Mesenchymal stem cell (in vitro differentiated cells and primary cell): Measurements from ENCODE around the gene SLC12A3.
A peak's percentile ranks its signal among the peaks of the same experiment; 100 is the strongest.

Experiments
- DNase-seq: peaks from one replicate; pipeline ENCODE4 v3.0.0-alpha.2; 2013
- H2AFZ ChIP-seq: one replicate; pipeline ENCODE4 v1.6.1; 2013; ENCODE audit warnings: low read depth, mild to moderate bottlenecking, control low read depth, inconsistent platforms, low read length, moderate library complexity
- H2AK5ac ChIP-seq: 2 replicates; pipeline ENCODE4 v1.6.1; 2013; ENCODE audit warnings: low read length, moderate library complexity, mild to moderate bottlenecking, inconsistent platforms; ENCODE audit not compliant: severe bottlenecking
- H2BK120ac ChIP-seq: one replicate; pipeline ENCODE4 v1.6.1; 2013; ENCODE audit warnings: low read depth, mild to moderate bottlenecking, inconsistent platforms, low read length, moderate library complexity
- H2BK12ac ChIP-seq, 2 experiments: one replicate each; pipeline ENCODE4 v1.6.1; 2013; ENCODE audit warnings: inconsistent platforms in 2 of 2, low read length in 2 of 2, mild to moderate bottlenecking in 2 of 2, moderate library complexity in 2 of 2, control low read depth in 1 of 2
- H2BK15ac ChIP-seq: one replicate; pipeline ENCODE4 v1.6.1; 2013; ENCODE audit warnings: mild to moderate bottlenecking, low read depth, inconsistent platforms; ENCODE audit not compliant: poor library complexity, severe bottlenecking
- H2BK5ac ChIP-seq: 2 replicates; pipeline ENCODE4 v1.6.1; 2013; ENCODE audit warnings: low read depth, mild to moderate bottlenecking, low read length, control low read depth, inconsistent platforms; ENCODE audit not compliant: poor library complexity, severe bottlenecking
- H3K14ac ChIP-seq, 2 experiments: one replicate each; pipeline ENCODE4 v1.6.1; 2013; ENCODE audit warnings: inconsistent platforms in 2 of 2, low read length in 2 of 2, control low read depth in 1 of 2, mild to moderate bottlenecking in 1 of 2, moderate library complexity in 1 of 2
- H3K18ac ChIP-seq, 2 experiments: one replicate each; pipeline ENCODE4 v1.6.1; 2013; ENCODE audit warnings: inconsistent platforms in 2 of 2, low read length in 2 of 2, control low read depth in 1 of 2, low read depth in 1 of 2, mild to moderate bottlenecking in 1 of 2
- H3K23ac ChIP-seq, 2 experiments: one replicate each; pipeline ENCODE4 v1.6.1; 2013; ENCODE audit warnings: inconsistent platforms in 2 of 2, low read length in 2 of 2, mild to moderate bottlenecking in 2 of 2, moderate library complexity in 2 of 2, control low read depth in 1 of 2
- H3K27ac ChIP-seq: 2 replicates; pipeline ENCODE4 v1.5.1; 2013; ENCODE audit warnings: mild to moderate bottlenecking, moderate library complexity, low read length, control low read depth, inconsistent platforms; ENCODE audit not compliant: poor library complexity, severe bottlenecking
- H3K27me3 ChIP-seq, 2 experiments: 2 replicates each; pipeline versions ENCODE4 v1.6.1 to v1.7.0; 2013; ENCODE audit warnings: low read length in 2 of 2, mild to moderate bottlenecking in 2 of 2, moderate library complexity in 2 of 2, control low read depth in 1 of 2, inconsistent platforms in 1 of 2; ENCODE audit not compliant: control insufficient read depth in 1 of 2, insufficient read depth in 1 of 2
- H3K36me3 ChIP-seq, 2 experiments: 2 replicates each; pipeline versions ENCODE4 v1.6.1 to v1.7.0; 2013; ENCODE audit warnings: low read length in 2 of 2, control low read depth in 1 of 2, inconsistent platforms in 1 of 2, low read depth in 1 of 2, mild to moderate bottlenecking in 1 of 2; ENCODE audit not compliant: insufficient read depth in 2 of 2, control insufficient read depth in 1 of 2
- H3K4ac ChIP-seq, 2 experiments: one replicate each; pipeline ENCODE4 v1.6.1; 2013; ENCODE audit warnings: inconsistent platforms in 2 of 2, low read length in 2 of 2, mild to moderate bottlenecking in 2 of 2, moderate library complexity in 2 of 2, control low read depth in 1 of 2, low read depth in 1 of 2
- H3K4me1 ChIP-seq: 2 replicates; pipeline ENCODE4 v1.6.1; 2013; ENCODE audit warnings: low read depth, low read length, control low read depth; ENCODE audit not compliant: control insufficient read depth, insufficient read depth
- H3K4me2 ChIP-seq: 2 replicates; pipeline ENCODE4 v1.6.1; 2013; ENCODE audit warnings: low read length, mild to moderate bottlenecking, inconsistent platforms; ENCODE audit not compliant: poor library complexity, severe bottlenecking
- H3K4me3 ChIP-seq, 2 experiments: 2 replicates each; pipeline versions ENCODE4 v1.5.1 to v1.7.0; 2013; ENCODE audit warnings: low read length in 2 of 2, mild to moderate bottlenecking in 2 of 2, control low read depth in 1 of 2, low read depth in 1 of 2; ENCODE audit not compliant: insufficient read depth in 1 of 2
- H3K79me1 ChIP-seq: replicated peaks from 2 replicates; pipeline ENCODE4 v1.6.1; 2013; ENCODE audit warnings: mild to moderate bottlenecking, control low read depth, low read length, inconsistent platforms; ENCODE audit not compliant: poor library complexity, severe bottlenecking
- H3K9ac ChIP-seq: 2 replicates; pipeline ENCODE4 v1.7.0; 2013; ENCODE audit warnings: mild to moderate bottlenecking, low read length, moderate library complexity
- H3K9me3 ChIP-seq: 2 replicates; pipeline ENCODE4 v1.7.0; 2013; ENCODE audit warnings: mild to moderate bottlenecking, low read length; ENCODE audit not compliant: control insufficient read depth
- H4K8ac ChIP-seq: one replicate; pipeline ENCODE4 v1.6.1; 2013; ENCODE audit warnings: inconsistent platforms, mild to moderate bottlenecking, low read length, moderate library complexity
- H4K91ac ChIP-seq: one replicate; pipeline ENCODE4 v1.6.1; 2013; ENCODE audit warnings: mild to moderate bottlenecking, low read length, inconsistent platforms
- WGBS: methylation state at CpG from one replicate; pipeline ENCODE4 v1.1.7; 2013; ENCODE audit warnings: mixed read lengths; 5-methylcytosine and 5-hydroxymethylcytosine counted together

Gene SLC12A3

DNA sequence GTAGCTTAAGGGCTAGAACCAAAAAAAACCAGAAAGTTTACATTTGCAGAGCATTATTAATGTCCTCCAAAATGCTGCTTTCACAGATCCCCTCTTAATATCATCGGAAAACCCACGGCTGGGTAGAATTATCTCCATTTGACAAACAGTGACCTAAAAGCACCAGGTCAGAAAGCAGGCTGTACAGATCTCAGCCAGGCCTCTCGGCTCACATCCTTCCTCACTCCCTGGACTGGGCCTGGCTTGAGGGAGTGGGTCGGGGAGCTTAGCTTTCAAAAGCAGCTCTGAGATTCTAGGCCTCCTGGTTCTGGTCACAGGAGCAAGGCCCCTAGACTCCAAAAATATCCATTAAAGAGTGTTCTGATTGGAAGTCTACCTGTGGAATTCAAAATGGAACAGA, 9.1 kb upstream of the SLC12A3 start:
- no peak overlapping the region for H3K14ac ChIP-seq
- peaks cover 0 to 9% of the 10 kb centered on the region in 2 experiments for H3K27me3 ChIP-seq
- H2AK5ac ChIP-seq = no peak overlapping the region
- no peak overlapping the region for H3K27ac ChIP-seq
- H3K79me1 ChIP-seq = peaks cover 1% of the 10 kb centered on the region
- 70% methylated on average over 3 of the region's 4 CpGs for WGBS
- H2BK12ac ChIP-seq = no peak overlapping the region
- H3K23ac ChIP-seq = no peak overlapping the region
- no peaks in the 10 kb centered on the region for H3K9me3 ChIP-seq
- no peak overlapping the region for H4K91ac ChIP-seq
- H3K36me3 ChIP-seq = no peaks in the 10 kb centered on the region
- H2AFZ ChIP-seq = no peak overlapping the region
- H2BK15ac ChIP-seq = no peak overlapping the region
- H2BK120ac ChIP-seq = no peak overlapping the region
- H3K4ac ChIP-seq = no peak overlapping the region
- no peak for DNase-seq
- H3K9ac ChIP-seq = no peak overlapping the region
- no peak overlapping the region for H2BK5ac ChIP-seq
- H3K4me2 ChIP-seq = no peak overlapping the region
- no peak overlapping the region for H4K8ac ChIP-seq
- peaks cover 18% of the 10 kb centered on the region for H3K4me1 ChIP-seq
- H3K18ac ChIP-seq = no peak overlapping the region
- no peak overlapping the region for H3K4me3 ChIP-seq

DNA sequence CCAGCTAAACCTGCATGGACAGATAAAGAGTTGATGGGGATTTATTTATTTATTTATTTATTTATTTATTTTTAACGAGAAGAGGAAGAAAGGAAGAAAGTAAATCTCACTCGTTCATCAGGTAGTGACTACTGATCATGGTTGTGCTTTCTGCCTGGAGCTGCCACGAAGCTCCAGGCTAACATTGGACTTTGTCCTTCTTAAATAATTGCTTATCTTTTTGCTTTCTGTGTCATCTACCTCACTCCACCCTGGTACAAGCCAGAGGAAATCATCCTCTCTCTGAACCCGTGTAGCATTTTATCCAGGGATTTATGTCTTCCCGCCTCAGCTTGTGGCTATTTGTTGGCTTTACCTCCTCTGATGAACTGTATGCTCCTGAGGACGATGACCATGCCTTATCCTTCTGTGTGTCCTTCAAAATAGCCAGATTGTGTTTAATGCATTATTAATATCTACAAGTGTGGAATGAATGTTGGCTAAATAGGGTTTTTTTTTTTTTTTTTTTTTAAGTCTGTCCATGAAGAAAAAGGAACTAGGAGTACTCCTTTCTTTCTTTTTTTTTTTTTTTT, 8.0 kb upstream of the SLC12A3 start:
- Histone ChIP-seq H2AFZ (no peak overlapping the region), H3K4ac (no peak overlapping the region), H3K4me3 (no peak overlapping the region), H4K91ac (no peak overlapping the region), H2BK12ac (no peak overlapping the region), H2BK120ac (no peak overlapping the region), H3K79me1 (no peaks in the 10 kb centered on the region), H3K23ac (no peak overlapping the region), H3K27ac (no peak overlapping the region), H3K36me3 (no peaks in the 10 kb centered on the region), H4K8ac (no peak overlapping the region), H3K4me1 (peaks cover 18% of the 10 kb centered on the region), H3K27me3 (peaks cover 0 to 12% of the 10 kb centered on the region in 2 experiments), H3K14ac (no peak overlapping the region), H3K4me2 (no peak overlapping the region), H2BK5ac (no peak overlapping the region), H3K18ac (no peak overlapping the region), H3K9ac (no peak overlapping the region), H3K9me3 (no peaks in the 10 kb centered on the region), H2AK5ac (no peak overlapping the region), H2BK15ac (no peak overlapping the region)
- DNase-seq = no peak
- 77% methylated on average over 6 of the region's 6 CpGs for WGBS

DNA sequence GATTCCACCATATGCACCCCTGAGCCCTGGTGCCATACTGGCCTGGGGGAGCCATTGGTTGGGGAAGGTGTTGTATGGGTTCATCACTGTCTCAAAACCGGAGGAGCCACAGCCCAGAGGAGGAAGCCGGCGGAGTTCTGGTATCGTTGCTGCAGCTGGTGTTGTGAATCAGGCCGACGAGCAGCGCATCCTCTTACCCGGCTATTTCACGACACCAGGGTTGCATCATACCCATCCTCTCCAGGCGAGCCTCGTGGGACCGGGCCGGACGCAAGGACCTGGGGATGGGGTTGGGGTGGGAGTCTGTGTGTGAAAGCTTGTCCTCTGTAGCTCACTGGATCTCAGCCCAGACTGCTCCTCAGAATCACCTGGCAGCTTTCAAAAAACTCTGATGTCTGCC, 6.6 kb upstream of the SLC12A3 start:
- Histone ChIP-seq H4K8ac (no peak overlapping the region), H2BK12ac (no peak overlapping the region), H3K14ac (no peak overlapping the region), H3K9ac (no peak overlapping the region), H3K4ac (peak overlapping the region in 1 of 2 experiments; percentile 6), H2AFZ (no peak overlapping the region), H3K4me1 (peaks cover 14% of the 10 kb centered on the region), H2AK5ac (peak overlapping the region; percentile 20), H3K27ac (no peak overlapping the region), H3K4me2 (no peak overlapping the region), H2BK120ac (no peak overlapping the region), H3K4me3 (no peak overlapping the region), H3K9me3 (no peaks in the 10 kb centered on the region), H2BK15ac (no peak overlapping the region), H3K36me3 (no peaks in the 10 kb centered on the region), H2BK5ac (no peak overlapping the region), H3K79me1 (no peaks in the 10 kb centered on the region), H4K91ac (no peak overlapping the region), H3K27me3 (peaks cover 0 to 24% of the 10 kb centered on the region in 2 experiments), H3K18ac (no peak overlapping the region), H3K23ac (no peak overlapping the region)
- DNase-seq = no peak
- WGBS = 98% methylated on average over 14 of the region's 14 CpGs

DNA sequence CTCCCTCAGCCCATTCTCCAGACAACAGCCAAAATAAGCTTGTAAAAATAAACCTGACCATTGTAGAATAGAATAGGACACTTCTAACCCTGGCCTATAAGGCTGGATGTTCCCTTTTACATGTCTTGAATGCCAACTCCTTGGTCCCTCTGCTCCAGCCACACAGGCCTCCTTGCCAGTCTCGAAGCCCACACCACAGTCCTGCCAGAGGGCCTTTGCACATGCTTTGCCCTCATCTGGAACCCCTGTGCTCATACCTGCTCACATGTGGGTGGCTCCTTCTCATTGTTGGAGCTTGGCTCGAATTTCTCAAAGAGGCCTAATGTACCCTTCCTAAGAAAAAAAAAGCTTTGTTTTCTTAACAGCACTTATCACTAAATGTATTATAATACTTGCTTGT, 5.4 kb upstream of the SLC12A3 start:
- Histone ChIP-seq H3K4me1 (peaks cover 14% of the 10 kb centered on the region), H2AFZ (no peak overlapping the region), H2AK5ac (no peak overlapping the region), H3K9me3 (no peaks in the 10 kb centered on the region), H4K91ac (no peak overlapping the region), H3K14ac (no peak overlapping the region), H4K8ac (no peak overlapping the region), H2BK15ac (no peak overlapping the region), H3K23ac (no peak overlapping the region), H3K36me3 (no peaks in the 10 kb centered on the region), H2BK12ac (no peak overlapping the region), H3K4ac (no peak overlapping the region), H3K79me1 (no peaks in the 10 kb centered on the region), H3K9ac (no peak overlapping the region), H3K4me3 (no peak overlapping the region), H3K4me2 (no peak overlapping the region), H3K27ac (no peak overlapping the region), H2BK120ac (no peak overlapping the region), H3K18ac (no peak overlapping the region), H2BK5ac (no peak overlapping the region), H3K27me3 (peaks cover 0 to 24% of the 10 kb centered on the region in 2 experiments)
- WGBS = 97% methylated on average over 2 of the region's 2 CpGs
- no peak for DNase-seq
